ENCODE measurements around the gene ZBTB7B. TPM values are rescaled to one million over a fixed set of nuclear protein-coding genes. Genes with fewer than 3 reads are reported as not detected.

The ZBTB7B gene
- total and polyA plus RNA-seq, 5 experiments from 2014 or later, result 0.12 to 13.1 (median 0.59) TPM

- peaks cover 1 to 19% (median 5%) of the 10 kb centered on the region in 5 donors for H3K27me3 Mint-ChIP-seq
- H3K9me3 Mint-ChIP-seq, result no peaks in the 10 kb centered on the region
- peaks cover 0 to 2% (median 0%) of the 10 kb centered on the region in 4 donors for H3K4me1 Mint-ChIP-seq
- H3K27ac Mint-ChIP-seq, result no peak overlapping the region
- no peak for ATAC-seq
- DNase-seq, result no peak
- POLR2A ChIA-PET, result no interaction called here
- H3K36me3 Mint-ChIP-seq, result no peaks in the 10 kb centered on the region
- no peak overlapping the region for H3K4me3 Mint-ChIP-seq
Measured at GRCh38 chr1:155039308-155039669, 36.7 kb downstream of the ZBTB7B start.

GRCh38 chr1:155040358-155041093, 37.9 kb downstream of the ZBTB7B start:
- H3K4me1 Mint-ChIP-seq, result peaks cover 0 to 9% (median 6%) of the 10 kb centered on the region in 4 donors
- POLR2A ChIA-PET, result interaction anchor here (0.7 kb wide), 1 partner anchor 598 kb away, joined by 7 read pairs; no protein-coding TSS in a partner anchor
- no peaks in the 10 kb centered on the region for H3K36me3 Mint-ChIP-seq
- ATAC-seq (no peak), DNase-seq (no peak)
- no peak overlapping the region for H3K4me3 Mint-ChIP-seq
- peaks cover 1 to 19% (median 7%) of the 10 kb centered on the region in 5 donors for H3K27me3 Mint-ChIP-seq
- H3K27ac Mint-ChIP-seq, result no peak overlapping the region
- no peaks in the 10 kb centered on the region for H3K9me3 Mint-ChIP-seq

GRCh38 chr1:155042789-155043188, 40.2 kb downstream of the ZBTB7B start:
- Mint-ChIP-seq H3K27me3 (peaks cover 1 to 17% (median 7%) of the 10 kb centered on the region in 5 donors), H3K4me1 (peaks cover 0 to 9% (median 6%) of the 10 kb centered on the region in 4 donors), H3K4me3 (no peak overlapping the region), H3K27ac (no peak overlapping the region), H3K9me3 (no peaks in the 10 kb centered on the region), H3K36me3 (no peaks in the 10 kb centered on the region)
- POLR2A ChIA-PET, result no interaction called here
- DNase-seq (no peak), ATAC-seq (no peak)

- H3K27ac Mint-ChIP-seq, result no peak overlapping the region
- H3K36me3 Mint-ChIP-seq, result no peaks in the 10 kb centered on the region
- no peak overlapping the region for H3K4me3 Mint-ChIP-seq
- no peaks in the 10 kb centered on the region for H3K9me3 Mint-ChIP-seq
- peaks cover 0 to 9% (median 6%) of the 10 kb centered on the region in 4 donors for H3K4me1 Mint-ChIP-seq
- POLR2A ChIA-PET, result interaction anchor here (4.0 kb wide), 1 partner anchor 18 kb away, joined by 22 read pairs; no protein-coding TSS in a partner anchor
- H3K27me3 Mint-ChIP-seq, result peaks cover 1 to 11% (median 7%) of the 10 kb centered on the region in 5 donors
- DNase-seq (no peak), ATAC-seq (no peak)
Measured at GRCh38 chr1:155043301-155043702, 40.7 kb downstream of the ZBTB7B start.

GRCh38 chr1:155043793-155044192, 41.2 kb downstream of the ZBTB7B start:
- POLR2A ChIA-PET, result interaction anchor here (2.5 to 4.0 kb wide), 2 partner anchors 17 to 41 kb away, joined by 10 to 22 read pairs; no protein-coding TSS in a partner anchor
- ATAC-seq (no peak), DNase-seq (no peak)
- Mint-ChIP-seq H3K4me1 (peaks cover 0 to 9% (median 6%) of the 10 kb centered on the region in 4 donors), H3K4me3 (no peak overlapping the region), H3K27ac (no peak overlapping the region), H3K36me3 (no peaks in the 10 kb centered on the region), H3K27me3 (peaks cover 1 to 7% (median 6%) of the 10 kb centered on the region in 5 donors), H3K9me3 (no peaks in the 10 kb centered on the region)

GRCh38 chr1:155044365-155044764, 41.8 kb downstream of the ZBTB7B start:
- H3K9me3 Mint-ChIP-seq, result no peaks in the 10 kb centered on the region
- no peaks in the 10 kb centered on the region for H3K36me3 Mint-ChIP-seq
- POLR2A ChIA-PET, result interaction anchor here (2.5 to 4.0 kb wide), 2 partner anchors 17 to 41 kb away, joined by 10 to 22 read pairs; no protein-coding TSS in a partner anchor
- DNase-seq, result no peak
- peak overlapping the region in 1 of 10 donors; percentile 48 for H3K27ac Mint-ChIP-seq
- peaks cover under 1 to 3% (median 2%) of the 10 kb centered on the region in 5 donors for H3K27me3 Mint-ChIP-seq
- H3K4me1 Mint-ChIP-seq, result peaks cover 0 to 9% (median 6%) of the 10 kb centered on the region in 4 donors
- no peak for ATAC-seq
- H3K4me3 Mint-ChIP-seq, result no peak overlapping the region

GRCh38 chr1:155044812-155045657, 42.4 kb downstream of the ZBTB7B start:
- peak; percentile 95 to 99 for ATAC-seq
- peak overlapping the region in 1 of 10 donors; percentile 17 for H3K27ac Mint-ChIP-seq
- no peak overlapping the region for H3K4me3 Mint-ChIP-seq
- peaks cover 3 to 11% (median 7%) of the 10 kb centered on the region in 4 donors for H3K4me1 Mint-ChIP-seq
- no peaks in the 10 kb centered on the region for H3K36me3 Mint-ChIP-seq
- no peaks in the 10 kb centered on the region for H3K9me3 Mint-ChIP-seq
- POLR2A ChIA-PET, result interaction anchor here (0.5 to 4.0 kb wide), 5 partner anchors 16 to 1316 kb away, joined by 3 to 22 read pairs (median 4); partner anchors contain the start of gene EFNA3
- peak in 9 of 10 donors; percentile 40 to 82 (median 59) for DNase-seq
- peaks cover 0 to 2% (median 2%) of the 10 kb centered on the region in 5 donors for H3K27me3 Mint-ChIP-seq

GRCh38 chr1:155048449-155049334, 46.1 kb downstream of the ZBTB7B start:
- Mint-ChIP-seq H3K4me3 (peak overlapping the region in 4 of 10 donors; percentile 14 to 87 (median 66)), H3K4me1 (peaks cover 15 to 36% (median 26%) of the 10 kb centered on the region in 4 donors), H3K27ac (no peak overlapping the region), H3K36me3 (no peaks in the 10 kb centered on the region), H3K27me3 (peaks cover 0 to 2% (median under 1%) of the 10 kb centered on the region in 5 donors), H3K9me3 (no peaks in the 10 kb centered on the region)
- ATAC-seq (no peak), DNase-seq (no peak)
- POLR2A ChIA-PET, result interaction anchor here (1.3 to 1.4 kb wide), 2 partner anchors 13 to 15 kb away, joined by 3 read pairs; no protein-coding TSS in a partner anchor

GRCh38 chr1:155049651-155050559, 47.3 kb downstream of the ZBTB7B start:
- H3K9me3 Mint-ChIP-seq, result no peaks in the 10 kb centered on the region
- H3K27ac Mint-ChIP-seq, result peak overlapping the region in 6 of 10 donors; percentile 9 to 86 (median 37)
- no peak for DNase-seq
- no peaks in the 10 kb centered on the region for H3K36me3 Mint-ChIP-seq
- H3K4me1 Mint-ChIP-seq, result peaks cover 11 to 30% (median 24%) of the 10 kb centered on the region in 4 donors
- no peak for ATAC-seq
- peak overlapping the region; percentile 79 to 91 (median 86) for H3K4me3 Mint-ChIP-seq
- POLR2A ChIA-PET, result interaction anchor here (1.3 to 2.7 kb wide), 3 partner anchors 11 to 35 kb away, joined by 5 to 15 read pairs (median 11); no protein-coding TSS in a partner anchor
- H3K27me3 Mint-ChIP-seq, result peaks cover 0 to 2% (median 0%) of the 10 kb centered on the region in 5 donors

GRCh38 chr1:155050560-155051341, 48.1 kb downstream of the ZBTB7B start, which contains the start of gene ADAM15:
Gene ADAM15 (plus strand): TSS chr1:155051316. CDS start chr1:155051387, 71 bp downstream.
- Mint-ChIP-seq H3K9me3 (no peaks in the 10 kb centered on the region), H3K27ac (peak within 1 kb of the TSS; percentile 23 to 86 (median 64)), H3K4me3 (peak within 1 kb of the TSS; percentile 79 to 91 (median 86)), H3K36me3 (no peaks in the 10 kb centered on the region), H3K4me1 (peaks cover 9 to 27% (median 22%) of the 10 kb centered on the region in 4 donors), H3K27me3 (peaks cover 0 to 2% (median 0%) of the 10 kb centered on the region in 5 donors)
- ATAC-seq (peak; percentile 79 to 85), DNase-seq (peak; percentile 58 to 83 (median 72))
- POLR2A ChIA-PET, result interaction anchor here (0.5 to 2.7 kb wide), 12 partner anchors 10 to 114 kb away, joined by 3 to 15 read pairs (median 5); partner anchors contain the start of genes EFNA3, PBXIP1 and PYGO2
